Cardiac septum (tissue), 1 donor: ENCODE results near the gene GRIK1. TPM values are rescaled to one million over a fixed set of nuclear protein-coding genes. Genes with fewer than 3 reads are reported as not detected.

Source experiments
- DNase-seq: peaks from one replicate; pipeline ENCODE4 v3.0.0-alpha.2; 2020; ENCODE audit warnings: low spot score
- intact Hi-C: fragments of 100-400 bp; cut with DNase I; formaldehyde crosslinking; loops from one replicate; pipeline ENCODE4 v1.14.0; 2022
- total RNA-seq: library from RNA; stranded (reverse); fragmentation: NEBNext Ultra II Directional; extraction: Animal tissue kit (Norgen Biotek cat#: 25700); gene quantifications from one replicate; pipeline ENCODE4 v1.2.1, GENCODE V29; 2021
- donor health status: DM: no; HTN: no; CAD: no.

GRIK1 gene
- total RNA-seq, 1 donor from 2014 or later = not detected

DNA sequence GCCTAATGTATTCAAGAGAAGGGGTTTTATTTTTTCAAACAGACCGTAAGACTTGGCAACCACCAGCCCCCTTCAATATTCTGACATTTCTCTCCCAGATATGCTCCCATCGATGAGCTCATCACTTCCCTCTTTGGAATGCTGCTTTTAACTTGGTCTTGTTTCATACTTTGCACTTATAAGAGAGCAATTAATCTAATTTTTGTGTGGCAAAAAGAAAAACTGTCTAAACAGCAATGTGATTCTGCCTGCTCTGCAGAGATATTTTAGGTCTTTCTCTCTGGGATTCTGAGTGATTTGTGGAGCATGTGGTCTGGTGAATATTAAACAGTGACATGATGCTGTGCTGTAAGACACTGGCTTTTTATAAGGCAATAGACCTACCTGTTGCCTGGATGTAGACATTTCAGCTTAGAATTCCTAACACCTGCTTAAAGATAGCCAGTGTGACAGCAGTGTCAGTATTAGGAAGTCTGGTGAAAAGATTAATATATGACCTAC lies 356.3 kb downstream of the GRIK1 start:
- no peak for DNase-seq
- intact Hi-C loops = no loop called here

DNA sequence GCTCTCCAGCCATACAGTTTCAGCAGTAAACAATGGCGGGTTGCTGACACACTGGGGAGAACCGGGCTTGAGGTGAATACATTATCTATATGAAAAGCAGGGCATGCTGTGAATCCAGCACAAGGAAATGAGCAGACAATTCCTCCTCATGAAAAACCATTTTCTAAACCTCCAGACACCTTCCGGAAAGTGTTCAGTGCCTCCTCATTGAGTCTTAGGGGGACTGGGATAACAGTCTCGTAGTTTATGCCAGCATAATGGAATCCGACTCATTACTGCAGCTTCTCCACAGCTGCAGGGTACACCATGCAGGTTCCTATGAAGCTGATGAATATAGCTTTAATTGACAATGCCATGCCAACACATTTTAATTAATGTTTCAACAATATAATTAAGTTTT lies 356.9 kb downstream of the GRIK1 start:
- intact Hi-C loops = no loop called here
- DNase-seq = no peak

DNA sequence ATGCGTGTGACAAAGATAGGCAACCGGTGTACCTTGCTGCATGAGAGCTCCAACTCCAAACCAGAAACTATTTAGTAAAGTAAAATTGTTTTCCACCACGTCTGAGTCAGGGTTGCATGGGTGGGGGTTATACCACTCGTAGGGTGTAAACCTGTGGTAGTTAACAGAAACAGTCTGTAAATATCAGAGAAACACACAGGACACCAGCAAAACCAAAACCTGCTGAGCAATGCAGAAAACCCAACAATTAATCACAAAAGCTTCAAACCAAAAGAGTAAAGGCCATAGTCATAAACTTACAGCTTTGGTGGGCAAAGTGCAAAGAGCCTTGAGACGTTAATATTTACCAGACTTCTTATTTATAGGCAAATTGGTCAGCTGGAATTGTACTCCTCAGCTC lies 358.4 kb downstream of the GRIK1 start:
- no peak for DNase-seq
- intact Hi-C loops = no loop called here

DNA sequence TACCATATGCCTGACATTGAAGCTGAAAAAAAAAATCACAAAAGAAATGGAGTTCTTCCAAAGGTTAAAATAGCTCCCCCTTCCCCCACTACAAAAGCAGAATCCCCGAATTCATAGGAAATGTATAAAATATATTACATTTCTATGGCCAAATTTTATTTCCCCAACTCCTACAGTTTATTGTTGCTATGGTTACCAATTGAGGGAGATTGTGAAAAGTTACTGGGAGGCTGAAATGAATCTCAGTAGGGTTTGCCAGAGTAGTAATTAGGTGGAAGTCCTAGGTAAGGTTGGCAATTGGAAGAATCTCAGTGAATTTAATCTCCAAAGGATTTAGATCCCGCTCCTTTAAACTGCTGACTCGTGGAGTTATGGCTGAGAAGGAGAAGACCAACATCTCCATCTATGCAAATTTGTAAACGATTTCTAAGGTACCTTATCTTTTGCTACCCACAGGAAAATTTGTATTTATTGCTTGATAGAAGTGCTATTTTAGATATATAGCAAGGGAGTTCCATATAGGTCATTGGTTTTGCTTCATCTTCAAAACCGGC lies 359.0 kb downstream of the GRIK1 start:
- intact Hi-C loops = no loop called here
- DNase-seq = no peak

DNA sequence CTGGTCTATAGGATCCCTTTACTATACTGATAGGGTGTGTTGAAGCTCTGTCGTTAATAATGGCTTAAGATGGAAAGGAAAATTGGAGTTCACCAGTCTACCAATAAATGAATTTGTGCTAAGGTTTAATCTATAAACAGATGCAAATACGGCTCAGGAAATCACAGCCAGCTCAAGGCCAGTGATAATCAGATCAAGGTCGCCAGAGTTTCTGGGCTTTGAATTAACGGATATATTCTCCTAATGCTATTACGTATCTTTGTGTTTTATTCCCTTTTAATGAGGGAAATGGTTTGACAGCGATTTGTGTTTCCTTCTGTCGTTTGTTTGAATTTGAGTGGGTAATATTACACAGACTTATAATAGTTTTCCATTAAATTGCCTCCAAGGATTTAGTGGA lies 361.5 kb downstream of the GRIK1 start:
- DNase-seq = no peak
- intact Hi-C loops = no loop called here

DNA sequence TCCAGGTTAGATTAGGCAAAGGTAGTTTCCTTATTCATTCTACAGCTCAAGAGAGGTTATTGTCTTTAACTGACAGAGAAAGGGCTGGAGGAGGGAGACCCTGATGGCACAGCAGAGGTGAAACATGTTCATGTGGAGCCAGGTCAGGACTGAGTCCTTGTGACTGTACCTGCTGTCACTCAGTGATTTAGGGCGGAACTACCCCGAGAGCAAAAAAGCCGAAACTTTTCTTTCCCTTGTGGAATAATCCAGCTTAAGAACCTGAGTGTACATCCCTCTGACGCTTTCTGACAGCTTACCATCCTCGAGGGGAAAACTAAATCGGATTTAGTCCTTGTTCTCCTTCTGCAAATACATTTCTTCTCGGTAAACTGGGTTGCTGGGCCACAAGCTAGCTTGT lies 367.8 kb downstream of the GRIK1 start:
- no peak for DNase-seq
- intact Hi-C loops = no loop called here

DNA sequence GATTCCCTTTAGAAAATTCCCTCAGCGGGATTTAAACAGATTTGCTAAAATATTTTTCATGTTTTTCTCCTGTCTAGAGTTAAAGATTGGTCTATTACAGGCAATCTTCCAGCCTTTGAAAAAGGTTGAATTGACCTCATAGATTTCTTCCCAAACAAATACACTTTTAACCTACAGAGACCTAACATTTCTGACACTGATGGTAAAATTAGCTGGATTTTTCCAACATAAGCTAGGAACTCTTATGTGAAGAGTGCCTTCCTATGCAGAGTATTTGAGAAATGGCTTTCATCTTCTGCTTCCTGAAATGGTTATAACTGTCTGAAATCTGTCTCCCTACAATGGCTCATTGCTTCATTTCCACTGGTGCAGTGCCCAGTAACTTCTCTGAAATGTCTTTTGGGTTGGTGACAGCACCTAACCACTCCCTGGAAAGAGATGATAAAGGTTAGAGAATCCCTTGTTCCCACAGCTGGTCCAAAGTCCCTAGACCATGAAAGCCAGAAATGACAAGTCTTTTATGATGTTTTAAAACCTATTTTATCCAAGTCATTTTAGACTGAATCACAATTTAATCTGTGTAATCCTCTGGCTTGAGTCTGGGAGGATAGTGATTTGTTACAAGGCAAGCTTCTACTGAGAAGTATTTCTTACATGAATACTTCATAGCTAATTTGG lies 371.6 kb downstream of the GRIK1 start:
- DNase-seq = no peak

DNA sequence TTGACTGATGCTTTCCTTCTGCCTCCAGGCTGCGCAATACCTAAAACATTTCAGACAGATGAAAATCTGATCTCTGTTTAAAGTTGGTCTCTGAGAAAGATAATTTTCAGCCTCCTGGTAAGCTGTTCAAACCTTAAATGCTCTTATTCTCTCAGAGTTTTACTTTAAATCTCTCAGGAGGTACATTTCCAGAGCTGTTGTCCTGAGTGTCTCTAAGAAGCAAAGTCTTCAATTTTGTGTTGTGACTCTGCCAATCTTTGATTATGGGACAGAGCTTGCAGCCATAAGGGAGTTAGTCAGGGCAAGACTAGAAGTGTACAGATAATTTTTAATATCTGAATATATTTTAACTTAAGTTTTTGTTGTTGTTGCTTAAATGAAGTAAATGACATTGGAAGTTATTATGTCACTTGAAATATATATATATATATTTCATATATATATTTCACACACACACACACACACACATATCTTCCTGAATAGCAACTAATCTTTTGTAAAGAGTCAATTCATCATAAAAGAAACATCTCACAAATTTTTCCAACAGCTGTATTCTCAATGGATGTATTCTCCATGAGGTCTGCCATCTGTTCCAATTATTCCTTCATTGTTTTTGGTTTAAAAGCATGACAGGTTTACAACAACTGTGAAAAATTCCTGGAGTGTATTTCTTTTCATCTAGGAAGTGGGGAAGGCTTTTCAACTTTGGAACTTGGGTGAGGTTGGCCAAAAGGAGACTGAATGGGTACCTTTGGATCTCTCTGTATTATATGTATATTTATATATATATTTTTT lies 381.7 kb downstream of the GRIK1 start:
- DNase-seq = no peak
- intact Hi-C loops = no loop called here

More for the DNA sequence above, 371.6 kb downstream of the GRIK1 start:
- intact Hi-C loops = no loop called here

DNA sequence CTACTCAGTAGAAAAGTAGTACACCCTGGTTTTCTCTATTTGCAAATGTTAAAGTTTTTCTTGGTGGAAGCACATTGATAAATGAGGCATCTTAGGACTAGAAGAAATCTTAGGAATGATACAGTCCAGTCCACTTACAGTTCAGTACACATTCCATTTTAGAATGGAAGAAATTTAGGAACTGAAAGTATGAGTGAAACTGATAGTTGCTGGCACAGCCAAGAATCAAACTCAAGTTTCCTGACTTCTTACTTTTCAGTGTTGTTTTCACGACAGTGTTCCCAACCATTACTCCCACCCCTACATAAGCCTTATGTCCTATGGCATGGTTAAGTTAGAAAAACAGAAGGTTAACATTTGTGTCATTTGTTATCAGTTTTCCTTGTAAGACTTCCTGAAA lies 382.6 kb downstream of the GRIK1 start:
- DNase-seq = no peak
- intact Hi-C loops = no loop called here

DNA sequence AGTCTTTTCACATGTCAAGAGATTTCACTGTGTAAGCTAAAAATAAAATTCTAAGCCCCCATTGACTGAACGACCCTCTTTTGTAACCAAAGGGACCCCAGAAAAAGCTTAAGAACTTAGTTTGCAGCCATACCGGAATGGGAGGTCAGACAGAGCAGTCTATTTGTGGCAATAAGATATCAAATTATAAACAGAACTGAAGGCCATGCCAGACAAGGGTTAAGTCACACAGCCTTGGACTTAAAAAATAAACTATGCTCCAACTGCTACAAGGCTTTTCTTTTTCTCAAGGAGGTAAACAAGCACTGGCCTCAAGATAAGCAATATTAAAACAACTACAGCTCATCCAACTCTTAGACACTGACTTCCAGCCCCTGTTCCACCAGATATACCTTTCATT lies 384.2 kb downstream of the GRIK1 start:
- intact Hi-C loops = no loop called here
- no peak for DNase-seq

DNA sequence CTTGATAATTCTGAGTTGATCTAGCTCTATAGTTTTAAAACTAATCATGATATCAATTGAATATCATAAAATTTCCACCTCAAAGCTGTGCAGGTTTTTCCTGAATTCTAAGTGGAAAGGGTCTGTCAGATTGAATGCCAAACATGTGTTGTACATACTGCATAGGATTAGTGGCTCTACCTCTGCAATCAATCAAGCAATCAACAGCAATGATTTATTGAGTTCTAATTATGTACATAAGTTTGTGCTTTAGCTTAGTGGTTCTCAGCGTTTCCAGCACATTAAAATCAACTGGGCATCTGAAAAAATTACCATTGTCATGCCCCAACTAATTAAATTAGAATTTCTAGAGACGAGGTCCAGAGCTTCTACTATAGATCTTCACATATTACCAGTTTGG lies 389.6 kb downstream of the GRIK1 start:
- no peak for DNase-seq
- intact Hi-C loops = no loop called here

DNA sequence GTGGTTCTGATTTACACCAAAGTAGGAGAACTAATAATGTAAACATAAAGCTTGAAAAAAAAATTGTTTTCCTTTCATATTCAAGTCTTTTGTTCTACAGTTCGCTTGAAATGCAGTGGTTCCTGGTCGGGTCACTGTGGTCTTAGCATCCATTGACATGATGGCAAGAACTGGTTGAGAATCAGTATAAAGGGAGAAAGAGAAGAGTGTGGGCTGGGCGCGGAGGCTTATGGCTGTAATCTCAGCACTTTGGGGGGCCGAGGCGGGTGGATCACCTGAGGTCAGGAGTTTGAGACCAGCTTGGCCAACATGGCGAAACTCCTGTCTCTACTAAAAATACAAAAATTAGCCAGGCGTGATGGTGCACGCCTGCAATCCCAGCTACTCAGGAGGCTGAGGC lies 390.2 kb downstream of the GRIK1 start:
- intact Hi-C loops = no loop called here
- DNase-seq = no peak

DNA sequence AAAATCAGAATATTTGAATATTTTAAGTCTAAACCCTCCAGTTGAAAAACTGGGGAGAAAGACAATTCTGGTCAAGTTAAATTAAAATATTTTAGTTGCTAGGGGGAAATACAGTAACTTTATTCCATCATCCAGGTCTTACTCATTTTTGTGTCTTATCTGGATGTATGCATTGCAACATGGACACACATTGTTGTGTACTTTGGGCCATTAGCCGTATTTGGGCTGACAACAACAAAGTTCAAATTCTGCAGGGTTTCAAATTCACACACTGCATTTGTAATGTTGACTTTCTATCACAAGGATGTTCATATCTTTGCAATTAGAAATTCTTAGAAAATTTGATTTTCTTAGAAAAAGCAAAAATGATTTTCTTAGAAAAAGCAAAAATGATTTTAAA lies 391.8 kb downstream of the GRIK1 start:
- DNase-seq = no peak
- intact Hi-C loops = no loop called here

DNA sequence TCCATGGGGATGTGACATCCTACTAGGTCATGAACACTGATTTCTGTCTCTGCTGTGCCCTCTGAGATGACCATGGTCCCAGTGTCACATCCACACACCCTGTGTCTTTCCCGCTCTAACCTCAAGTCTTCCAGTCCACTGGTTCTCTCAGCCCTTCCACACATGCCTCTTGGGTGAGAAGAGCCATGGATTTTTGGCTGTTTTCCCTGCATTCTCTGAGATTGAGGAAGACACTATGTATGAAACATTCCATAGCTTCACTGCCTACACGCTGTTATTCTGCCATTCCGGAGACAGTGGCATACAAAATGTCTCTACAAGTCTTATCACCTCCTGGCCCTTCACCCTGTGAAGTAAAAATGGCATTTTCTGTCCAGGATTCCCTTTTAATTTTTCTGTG lies 393.7 kb downstream of the GRIK1 start:
- intact Hi-C loops = no loop called here
- no peak for DNase-seq

DNA sequence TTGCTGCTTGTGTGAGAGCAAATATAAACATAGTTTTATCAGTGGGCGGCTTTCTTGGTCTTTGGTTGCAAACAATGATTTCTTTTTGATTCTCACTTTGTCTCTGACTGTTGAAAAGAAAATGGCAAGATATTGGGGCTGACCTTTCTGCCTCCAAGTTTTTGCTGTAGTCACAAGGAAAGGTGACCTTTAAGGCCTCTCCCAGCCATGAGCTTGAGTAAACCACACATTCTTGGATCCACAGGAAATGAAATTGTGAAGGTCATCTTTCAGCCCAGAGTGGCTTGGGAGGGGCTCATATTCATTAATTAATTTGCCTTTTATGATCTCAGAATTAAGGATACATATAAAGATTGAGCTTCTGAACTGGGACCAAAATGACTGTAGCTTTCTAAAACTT lies 399.5 kb downstream of the GRIK1 start:
- no peak for DNase-seq
- intact Hi-C loops = no loop called here

DNA sequence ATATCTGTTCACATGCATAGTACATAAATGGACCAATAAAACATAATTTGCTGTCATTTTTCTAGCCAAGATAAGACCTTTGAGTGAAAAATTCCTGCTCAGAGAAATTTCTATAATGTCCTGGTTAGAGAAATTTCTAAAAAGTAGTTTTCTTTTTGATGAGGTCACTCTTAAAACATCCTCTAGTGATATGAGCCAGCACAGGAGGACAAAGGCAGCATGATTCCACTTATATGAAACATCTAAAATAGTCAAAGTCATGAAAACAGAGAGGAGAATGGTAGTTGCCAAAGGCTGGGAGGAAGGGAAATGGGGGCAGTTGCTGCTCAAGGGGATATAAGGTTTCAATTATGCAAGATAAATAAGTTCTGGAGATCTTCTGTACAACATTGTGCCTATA lies 401.7 kb downstream of the GRIK1 start:
- intact Hi-C loops = no loop called here
- DNase-seq = no peak

DNA sequence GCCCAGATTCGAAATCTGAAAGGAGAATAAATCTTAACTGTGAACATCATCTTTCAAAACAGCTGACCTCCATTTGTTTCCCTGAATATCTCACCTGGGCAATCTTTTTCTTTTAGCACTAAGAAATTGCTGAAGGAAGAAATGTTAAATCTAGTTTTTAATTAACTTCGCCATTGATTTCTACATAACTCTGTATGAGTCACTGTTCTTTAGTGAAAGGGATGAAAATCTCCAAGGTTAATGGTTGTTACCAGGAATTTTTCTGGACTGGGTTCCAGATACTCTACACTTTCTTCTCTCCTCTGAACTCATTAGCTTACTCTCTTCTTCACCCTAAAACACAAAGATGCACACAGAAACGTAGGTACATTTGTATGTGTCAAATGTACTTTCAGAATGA lies 405.3 kb downstream of the GRIK1 start:
- no peak for DNase-seq
- intact Hi-C loops = no loop called here

DNA sequence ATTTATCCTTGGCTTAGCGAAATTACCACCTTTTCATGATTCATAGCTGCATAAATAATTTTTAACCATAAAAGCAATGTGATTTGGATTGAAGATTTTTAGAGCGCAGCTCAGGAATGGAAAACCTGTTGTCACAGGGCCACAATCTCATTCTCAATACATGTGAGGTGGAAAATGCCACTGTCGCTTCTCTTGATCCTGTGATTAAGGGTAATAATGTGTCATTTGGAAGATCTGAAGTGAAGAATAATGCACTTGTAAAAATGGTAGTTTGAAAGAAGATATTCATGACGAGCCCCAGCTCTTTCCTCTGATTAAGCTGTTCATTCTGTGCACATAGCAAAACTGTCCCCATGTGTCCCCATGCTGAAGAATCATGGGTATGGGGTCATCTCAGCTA lies 410.7 kb downstream of the GRIK1 start:
- no peak for DNase-seq
- intact Hi-C loops = no loop called here

DNA sequence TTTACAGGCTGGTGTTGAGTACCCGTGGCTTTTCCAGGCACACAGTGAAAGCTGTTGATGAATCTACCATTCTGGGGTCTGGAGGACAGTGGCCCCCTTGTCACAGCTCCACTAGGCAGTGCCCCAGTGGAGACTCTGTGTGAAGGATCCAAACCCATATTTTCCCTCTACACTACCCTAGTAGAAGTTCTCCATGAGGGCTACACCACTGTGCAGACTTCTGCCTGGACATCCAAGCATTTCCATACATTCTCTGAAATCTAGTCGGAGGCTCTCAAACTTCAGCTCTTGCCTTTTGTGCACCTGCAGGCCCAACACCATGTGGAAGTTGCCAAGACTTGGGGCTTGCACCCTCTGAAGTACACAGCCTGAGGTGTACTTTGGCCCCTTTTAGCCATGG lies 413.3 kb downstream of the GRIK1 start:
- no peak for DNase-seq
- intact Hi-C loops = no loop called here

DNA sequence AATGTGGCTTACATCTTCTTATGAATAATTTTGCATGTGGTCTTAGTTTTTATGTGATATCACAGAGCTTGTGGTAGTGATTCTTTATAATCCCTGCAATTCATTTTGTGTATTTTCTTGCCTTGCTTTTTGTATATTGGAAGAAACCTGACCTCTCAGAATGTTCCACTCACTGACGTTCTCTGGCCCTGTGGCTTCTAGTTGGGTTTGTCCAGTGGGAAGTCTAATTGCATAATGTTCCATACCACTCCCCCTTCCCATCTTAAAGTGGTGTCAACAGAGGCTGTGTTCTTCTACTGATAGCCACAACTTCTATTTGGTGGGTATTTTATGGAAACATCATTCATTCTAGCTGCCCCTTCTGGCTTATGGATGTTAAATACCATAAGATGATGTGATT lies 415.7 kb downstream of the GRIK1 start:
- intact Hi-C loops = no loop called here
- DNase-seq = no peak

DNA sequence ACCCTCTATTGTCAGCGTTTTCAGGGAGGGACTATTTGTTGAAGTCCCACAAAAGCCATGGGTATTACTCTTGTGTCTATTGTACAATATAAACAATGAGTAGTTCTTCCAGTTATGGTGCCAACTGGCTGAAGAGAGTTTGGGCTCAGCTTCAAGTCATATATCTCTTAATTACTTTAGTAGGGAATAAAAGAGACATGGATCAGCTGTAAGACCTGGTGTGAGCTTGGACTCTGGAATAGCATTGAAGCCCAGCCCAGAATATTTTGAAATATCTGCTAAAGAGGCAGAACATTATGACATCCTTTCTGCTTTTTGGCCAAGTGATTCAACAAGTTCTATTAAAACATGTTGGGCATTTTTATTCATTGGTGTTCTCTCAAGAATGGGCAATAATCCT lies 416.1 kb downstream of the GRIK1 start:
- intact Hi-C loops = no loop called here
- no peak for DNase-seq
